HG03558 (cell line): ENCODE results near the gene DNASE1L1.

Experiments used
- ATAC-seq: cut with Tn5 transposase; IDR thresholded peaks from one replicate; pipeline ENCODE4 v1.9.1; 2021; ENCODE audit warnings: moderate number of reproducible peaks; ENCODE audit not compliant: unreplicated experiment; ENCODE audit errors: extremely low read depth

DNASE1L1 gene

DNA sequence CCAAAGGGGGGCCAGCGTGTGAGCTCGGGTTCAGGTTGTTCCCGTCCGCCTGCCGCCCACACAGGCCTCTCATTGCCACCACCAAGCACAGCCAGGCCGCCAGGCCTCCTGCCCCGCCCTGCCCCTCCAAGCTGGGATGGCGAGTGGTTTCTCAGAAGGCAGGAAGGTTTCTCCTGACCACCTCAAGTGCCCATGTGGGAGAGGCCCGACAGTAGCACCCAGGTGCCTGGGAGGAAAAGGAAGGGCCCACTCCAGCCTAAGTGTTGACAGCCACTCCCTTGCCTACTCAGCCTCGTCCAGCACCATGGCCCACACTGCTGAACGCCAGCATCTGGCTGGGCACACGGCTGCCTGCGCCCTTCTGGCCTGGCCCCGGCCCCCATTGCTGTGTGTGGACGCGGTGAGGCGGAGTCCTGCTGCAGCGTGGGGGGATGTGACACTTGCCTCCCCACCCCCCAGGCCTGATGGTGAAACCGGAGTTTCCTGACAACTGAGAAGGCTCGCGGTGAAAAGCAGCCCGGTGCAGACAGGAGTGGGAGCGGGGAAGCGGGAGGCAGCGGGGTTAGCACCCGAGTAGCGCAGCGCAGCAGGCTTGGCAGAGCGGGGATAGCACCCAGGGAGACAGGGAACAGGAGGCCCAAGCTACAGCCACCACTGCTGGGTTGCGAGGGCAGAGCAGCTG is 53.8 kb downstream of the DNASE1L1 start:
- ATAC-seq: no peak

DNA sequence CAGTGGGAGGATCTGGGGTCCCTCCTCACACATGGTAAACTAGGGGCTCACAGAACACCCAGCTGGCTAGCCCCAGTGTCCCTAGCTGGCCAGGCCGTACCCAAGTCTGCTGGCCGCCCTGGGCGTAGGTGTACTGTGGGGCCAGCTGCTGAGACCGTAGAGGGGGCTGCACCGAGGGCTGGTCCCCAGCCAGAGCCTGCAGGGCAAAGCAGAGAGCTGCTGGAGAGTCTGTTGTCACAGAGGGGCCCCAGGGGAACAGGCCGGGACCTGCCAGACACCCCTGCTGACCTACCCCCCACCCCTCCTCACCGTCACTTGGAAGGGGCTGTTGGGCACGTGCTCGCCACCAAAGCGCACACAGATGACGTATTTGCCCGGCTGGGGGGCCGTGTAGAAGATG is 54.5 kb downstream of the DNASE1L1 start:
- no peak for ATAC-seq

DNA sequence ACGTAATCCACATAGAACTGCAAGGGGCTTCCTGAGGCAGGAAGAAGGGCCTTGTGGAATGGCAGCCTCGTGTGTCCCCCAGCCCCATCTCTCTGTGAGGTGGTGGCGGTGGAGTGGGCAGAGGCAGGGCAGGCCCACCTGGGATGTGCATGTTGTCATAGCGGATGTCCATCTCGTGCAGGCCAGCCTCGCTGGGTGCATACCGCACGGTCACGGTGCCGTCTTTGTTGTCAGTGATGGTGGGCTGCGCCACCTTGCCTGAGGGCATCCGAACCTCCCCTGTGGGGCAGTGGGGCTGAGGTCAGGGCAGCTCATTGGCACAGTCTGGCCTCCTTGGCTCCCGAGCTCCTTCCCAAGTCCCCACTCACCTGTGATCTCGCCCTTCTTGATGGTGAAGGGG is 55.0 kb downstream of the DNASE1L1 start:
- no peak for ATAC-seq

- no peak for ATAC-seq
Measured at GRCh38 chrX:154353172-154353843, 55.7 kb downstream of the DNASE1L1 start.

DNA sequence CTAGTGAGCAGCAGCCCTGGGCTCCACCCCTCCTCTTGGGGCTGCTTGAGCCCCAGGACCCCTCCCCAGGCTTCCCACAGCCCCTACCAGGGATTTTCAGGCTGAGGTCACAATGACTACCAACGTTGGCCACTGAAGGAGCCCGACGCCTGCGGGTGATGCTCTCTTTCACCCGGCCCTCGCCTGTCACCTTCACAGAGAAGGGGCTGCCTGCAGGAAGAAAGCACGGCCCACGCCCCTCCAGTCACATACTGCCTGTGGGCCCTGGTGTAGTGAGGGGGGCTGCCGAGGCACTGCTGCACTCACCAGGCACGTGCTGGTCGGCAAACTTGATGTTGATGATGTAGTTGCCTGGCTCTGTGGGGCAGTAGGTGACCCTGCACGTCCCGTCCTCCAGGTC is 56.6 kb downstream of the DNASE1L1 start:
- ATAC-seq: no peak

- ATAC-seq: no peak
Measured at GRCh38 chrX:154352012-154352401, 57.0 kb downstream of the DNASE1L1 start.
